Measurements from ENCODE around the gene IMMP2L.

DNA sequence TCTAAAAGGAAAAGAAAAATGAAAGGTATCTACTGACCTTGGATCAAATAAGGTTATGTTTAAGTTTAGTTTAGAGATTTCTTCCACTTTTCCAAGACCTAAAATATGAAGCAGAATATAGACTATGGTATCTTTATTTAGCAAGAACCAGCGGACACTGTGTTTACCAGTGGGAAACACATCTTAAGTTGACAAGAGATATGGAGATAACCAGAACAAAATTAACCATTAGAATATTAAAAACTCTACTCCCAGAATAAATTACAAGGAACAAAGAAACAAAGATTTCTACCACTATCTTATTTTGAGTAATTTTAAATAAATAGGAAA, 86.9 kb downstream of the IMMP2L start:
- TF ChIP-seq EZH2 (IDR thresholded peaks at IDR 0.05; ENCODE audit: insufficient read depth, poor library complexity, severe bottlenecking) (no peak), EZH2phosphoT487 (IDR thresholded peaks at IDR 0.05; ENCODE audit: insufficient read depth, low read depth) (no peak)

All from GM23248 (cell line).